Activated CD4-positive, alpha-beta memory T cell treated with anti-CD3 and anti-CD28 coated beads for 36 hours (primary cell): ENCODE measurements around the gene ARIH2. TPM values are rescaled to one million over a fixed set of nuclear protein-coding genes. Genes with fewer than 3 reads are reported as not detected.

Experiments
- CTCF ChIA-PET: fragments of 350-600 bp; sonication (Branson Sonifier 250); formaldehyde crosslinking; loops from one replicate; lab custom pipeline; 2021; ENCODE audit warnings: antibody characterized with exemption, inconsistent platforms; lab: Charles Lee
- POLR2A ChIA-PET: fragments of 350-600 bp; sonication (Branson Sonifier 250); formaldehyde crosslinking; loops from one replicate; lab custom pipeline; 2021; ENCODE audit warnings: antibody characterized with exemption; lab: Charles Lee
- DNase-seq: peaks from one replicate; pipeline ENCODE4 v3.0.0-alpha.2; 2020
- H3K27ac Mint-ChIP-seq: one replicate; pipeline ENCODE4 v1.8.0; 2021; ENCODE audit warnings: mixed read lengths
- H3K27me3 Mint-ChIP-seq: one replicate; pipeline ENCODE4 v1.8.0; 2021; ENCODE audit warnings: mixed read lengths
- H3K36me3 Mint-ChIP-seq: one replicate; pipeline ENCODE4 v1.8.0; 2021; ENCODE audit warnings: mixed read lengths
- H3K4me1 Mint-ChIP-seq: one replicate; pipeline ENCODE4 v1.8.0; 2021; ENCODE audit warnings: low read depth, mixed read lengths
- H3K4me3 Mint-ChIP-seq: one replicate; pipeline ENCODE4 v1.8.0; 2021; ENCODE audit warnings: mild to moderate bottlenecking, mixed read lengths
- H3K9me3 Mint-ChIP-seq: one replicate; pipeline ENCODE4 v1.8.0; 2021; ENCODE audit warnings: mixed read lengths
- intact Hi-C: fragments of 100-400 bp; cut with micrococcal nuclease; formaldehyde crosslinking; loops from one replicate; pipeline ENCODE4 v1.15.1; 2023
- total RNA-seq, 2 experiments: library from RNA; stranded (reverse); gene quantifications; one replicate each; pipeline ENCODE4 v1.2.3, GENCODE V29; 2021

Gene ARIH2
- total RNA-seq, 2 experiments from 2014 or later = 109 to 130 TPM

GRCh38 chr3:48952510-48953118 lies 34.0 kb downstream of the ARIH2 start:
- Mint-ChIP-seq H3K9me3 (no peaks in the 10 kb centered on the region), H3K36me3 (peaks cover 22% of the 10 kb centered on the region), H3K27ac (no peak overlapping the region), H3K27me3 (no peaks in the 10 kb centered on the region), H3K4me1 (peaks cover 18% of the 10 kb centered on the region), H3K4me3 (no peak overlapping the region)
- CTCF ChIA-PET = interaction anchor here (0.6 to 2.4 kb wide), 8 partner anchors 9 to 213 kb away, joined by 3 to 14 read pairs (median 4); partner anchors contain the start of genes ARIH2 and SLC25A20
- intact Hi-C loops = no loop called here
- peak; percentile 66 for DNase-seq
- POLR2A ChIA-PET = interaction anchor here (1.2 kb wide), 1 partner anchor 141 kb away, joined by 3 read pairs; the partner anchor contains the start of gene QRICH1

GRCh38 chr3:48957006-48957705 lies 38.5 kb downstream of the ARIH2 start:
- Mint-ChIP-seq H3K36me3 (peaks cover 22% of the 10 kb centered on the region), H3K4me1 (peaks cover 7% of the 10 kb centered on the region), H3K27me3 (no peaks in the 10 kb centered on the region), H3K27ac (no peak overlapping the region), H3K4me3 (no peak overlapping the region), H3K9me3 (no peaks in the 10 kb centered on the region)
- intact Hi-C loops = no loop called here
- DNase-seq = no peak
- ChIA-PET POLR2A (no interaction called here), CTCF (no interaction called here)

- DNase-seq = no peak
- Mint-ChIP-seq H3K4me1 (peaks cover 4% of the 10 kb centered on the region), H3K27ac (no peak overlapping the region), H3K36me3 (peaks cover 29% of the 10 kb centered on the region), H3K4me3 (no peak overlapping the region), H3K27me3 (no peaks in the 10 kb centered on the region), H3K9me3 (no peaks in the 10 kb centered on the region)
- intact Hi-C loops = no loop called here
- ChIA-PET CTCF (interaction anchor here (0.6 kb wide), 1 partner anchor 197 kb away, joined by 3 read pairs; no protein-coding TSS in a partner anchor), POLR2A (no interaction called here)
Measured at GRCh38 chr3:48960841-48961413, 42.3 kb downstream of the ARIH2 start.

GRCh38 chr3:48962340-48962739 lies 43.7 kb downstream of the ARIH2 start:
- Mint-ChIP-seq H3K4me3 (no peak overlapping the region), H3K9me3 (no peaks in the 10 kb centered on the region), H3K27ac (peak overlapping the region; percentile 40), H3K27me3 (no peaks in the 10 kb centered on the region), H3K36me3 (peaks cover 33% of the 10 kb centered on the region), H3K4me1 (peaks cover 19% of the 10 kb centered on the region)
- no peak for DNase-seq
- CTCF ChIA-PET = no interaction called here
- intact Hi-C loops = no loop called here
- POLR2A ChIA-PET = no interaction called here

GRCh38 chr3:48962939-48963338 lies 44.3 kb downstream of the ARIH2 start:
- POLR2A ChIA-PET = no interaction called here
- intact Hi-C loops = no loop called here
- H3K27ac Mint-ChIP-seq = no peak overlapping the region

GRCh38 chr3:48963591-48963990 lies 44.9 kb downstream of the ARIH2 start:
- Mint-ChIP-seq H3K9me3 (no peaks in the 10 kb centered on the region), H3K27me3 (no peaks in the 10 kb centered on the region), H3K27ac (no peak overlapping the region), H3K36me3 (peaks cover 37% of the 10 kb centered on the region), H3K4me3 (no peak overlapping the region), H3K4me1 (peaks cover 20% of the 10 kb centered on the region)
- intact Hi-C loops = no loop called here
- CTCF ChIA-PET = no interaction called here
- POLR2A ChIA-PET = no interaction called here
- DNase-seq = no peak

More at GRCh38 chr3:48962939-48963338, 44.3 kb downstream of the ARIH2 start:
- H3K27me3 Mint-ChIP-seq = no peaks in the 10 kb centered on the region
- CTCF ChIA-PET = no interaction called here
- no peak overlapping the region for H3K4me3 Mint-ChIP-seq
- no peak for DNase-seq
- peaks cover 35% of the 10 kb centered on the region for H3K36me3 Mint-ChIP-seq
- H3K9me3 Mint-ChIP-seq = no peaks in the 10 kb centered on the region
- H3K4me1 Mint-ChIP-seq = peaks cover 20% of the 10 kb centered on the region

- Mint-ChIP-seq H3K4me1 (peaks cover 20% of the 10 kb centered on the region), H3K27me3 (no peaks in the 10 kb centered on the region), H3K36me3 (peaks cover 54% of the 10 kb centered on the region), H3K27ac (peak overlapping the region; percentile 82), H3K4me3 (no peak overlapping the region), H3K9me3 (no peaks in the 10 kb centered on the region)
- CTCF ChIA-PET = interaction anchor here (1.2 to 1.7 kb wide), 2 partner anchors 15 to 21 kb away, joined by 3 to 6 read pairs; no protein-coding TSS in a partner anchor
- no peak for DNase-seq
- POLR2A ChIA-PET = no interaction called here
- intact Hi-C loops = loop anchor here (5.0 kb wide), 1 partner anchor 39 kb away; no protein-coding TSS in a partner anchor
Measured at GRCh38 chr3:48966367-48966766, 47.7 kb downstream of the ARIH2 start.

GRCh38 chr3:48966876-48967361 lies 48.3 kb downstream of the ARIH2 start:
- Mint-ChIP-seq H3K27ac (peak overlapping the region; percentile 82), H3K36me3 (peaks cover 58% of the 10 kb centered on the region), H3K4me3 (no peak overlapping the region), H3K4me1 (peaks cover 20% of the 10 kb centered on the region), H3K27me3 (no peaks in the 10 kb centered on the region), H3K9me3 (no peaks in the 10 kb centered on the region)
- intact Hi-C loops = loop anchor here (5.0 kb wide), 1 partner anchor 40 kb away; no protein-coding TSS in a partner anchor
- POLR2A ChIA-PET = interaction anchor here (0.6 kb wide), 1 partner anchor 40 kb away, joined by 4 read pairs; the partner anchor contains the start of gene WDR6
- CTCF ChIA-PET = interaction anchor here (1.2 to 1.7 kb wide), 2 partner anchors 15 to 21 kb away, joined by 3 to 6 read pairs; no protein-coding TSS in a partner anchor
- DNase-seq = peak; percentile 83

GRCh38 chr3:48970586-48970985 lies 51.9 kb downstream of the ARIH2 start:
- no peaks in the 10 kb centered on the region for H3K9me3 Mint-ChIP-seq
- H3K27me3 Mint-ChIP-seq = no peaks in the 10 kb centered on the region
- CTCF ChIA-PET = interaction anchor here (1.7 kb wide), 1 partner anchor 17 kb away, joined by 5 read pairs; no protein-coding TSS in a partner anchor
- POLR2A ChIA-PET = no interaction called here
- peaks cover 17% of the 10 kb centered on the region for H3K4me1 Mint-ChIP-seq
- no peak for DNase-seq
- peaks cover 63% of the 10 kb centered on the region for H3K36me3 Mint-ChIP-seq
- no peak overlapping the region for H3K27ac Mint-ChIP-seq
- H3K4me3 Mint-ChIP-seq = no peak overlapping the region
- intact Hi-C loops = no loop called here

GRCh38 chr3:48974076-48974864 lies 55.6 kb downstream of the ARIH2 start:
- ChIA-PET POLR2A (interaction anchor here (1.1 kb wide), 1 partner anchor 55 kb away, joined by 3 read pairs; no protein-coding TSS in a partner anchor), CTCF (interaction anchor here (2.6 kb wide), 1 partner anchor 14 kb away, joined by 18 read pairs; no protein-coding TSS in a partner anchor)
- intact Hi-C loops = no loop called here

GRCh38 chr3:48979451-48979850 lies 60.8 kb downstream of the ARIH2 start:
- Mint-ChIP-seq H3K27me3 (no peaks in the 10 kb centered on the region), H3K4me3 (no peak overlapping the region), H3K9me3 (no peaks in the 10 kb centered on the region), H3K27ac (no peak overlapping the region), H3K36me3 (peaks cover 46% of the 10 kb centered on the region), H3K4me1 (peaks cover 2% of the 10 kb centered on the region)
- ChIA-PET CTCF (no interaction called here), POLR2A (no interaction called here)
- intact Hi-C loops = no loop called here
- DNase-seq = no peak

More at GRCh38 chr3:48974076-48974864, 55.6 kb downstream of the ARIH2 start:
- peak overlapping the region; percentile 38 for H3K27ac Mint-ChIP-seq
- H3K36me3 Mint-ChIP-seq = peaks cover 55% of the 10 kb centered on the region
- DNase-seq = no peak
- no peak overlapping the region for H3K4me3 Mint-ChIP-seq
- no peaks in the 10 kb centered on the region for H3K4me1 Mint-ChIP-seq
- no peaks in the 10 kb centered on the region for H3K9me3 Mint-ChIP-seq
- H3K27me3 Mint-ChIP-seq = no peaks in the 10 kb centered on the region
